WERI-Rb-1 (cell line): ENCODE results near the gene TUBB3.

Experiments used
- DNase-seq: peaks from one replicate; pipeline ENCODE4 v3.0.0-alpha.2; 2020
- H3K27ac ChIP-seq: fragments of 250-450 bp; sonication (Bioruptor Pico); 2 replicates; pipeline ENCODE4 v1.5.1; 2020; ENCODE audit warnings: mild to moderate bottlenecking, moderate library complexity
- H3K27me3 ChIP-seq: fragments of 250-450 bp; sonication (Bioruptor Pico); 2 replicates; pipeline ENCODE4 v1.5.1; 2021; ENCODE audit warnings: mild to moderate bottlenecking, low read depth, moderate library complexity; ENCODE audit not compliant: insufficient read depth, severe bottlenecking
- H3K36me3 ChIP-seq: fragments of 250-450 bp; sonication (Bioruptor Pico); 2 replicates; pipeline ENCODE4 v1.5.1; 2020; ENCODE audit warnings: mild to moderate bottlenecking, moderate library complexity
- H3K4me3 ChIP-seq: 2 replicates; pipeline ENCODE4 v1.5.1; 2011; ENCODE audit warnings: low read depth, mild to moderate bottlenecking, control low read depth, low read length
- H3K9me3 ChIP-seq: fragments of 250-450 bp; sonication (Bioruptor Pico); 2 replicates; pipeline ENCODE4 v1.5.1; 2021; ENCODE audit warnings: mild to moderate bottlenecking, moderate library complexity; ENCODE audit not compliant: severe bottlenecking
- CTCF ChIP-seq: IDR thresholded peaks from 2 replicates; pipeline ENCODE4 v1.5.1; 2011; ENCODE audit warnings: low read depth, mild to moderate bottlenecking, control low read depth, inconsistent platforms, low read length

Gene TUBB3

DNA sequence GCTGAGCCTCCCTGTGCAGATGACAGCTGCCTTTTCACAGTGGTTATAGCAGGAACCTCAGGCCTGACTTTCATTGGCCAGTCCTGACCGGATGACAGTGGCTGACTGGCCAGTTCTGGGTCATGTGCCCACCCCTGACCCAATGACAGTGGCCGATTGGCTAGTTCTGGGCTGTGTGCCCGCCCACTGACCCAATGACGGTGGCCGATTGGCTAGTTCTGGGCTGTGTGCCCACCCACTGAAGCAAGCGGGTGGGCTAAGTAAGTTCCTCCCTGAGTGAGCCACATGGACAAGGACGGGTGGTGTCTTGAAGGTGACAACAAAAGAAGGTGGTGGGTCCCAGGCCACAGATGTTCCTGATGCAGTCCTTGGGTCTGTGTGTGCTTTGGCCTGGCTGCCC lies 34.9 kb downstream of the TUBB3 start:
- H3K36me3 ChIP-seq: peaks cover 3% of the 10 kb centered on the region; the same call in 1 of the 2 replicates
- H3K27me3 ChIP-seq: no peaks in the 10 kb centered on the region
- no peak overlapping the region for H3K4me3 ChIP-seq
- no peaks in the 10 kb centered on the region for H3K9me3 ChIP-seq
- peak; percentile 29 for DNase-seq
- H3K27ac ChIP-seq: no peak overlapping the region
- no peak for TF ChIP-seq CTCF

- no peaks in the 10 kb centered on the region for H3K9me3 ChIP-seq
- no peak overlapping the region for H3K4me3 ChIP-seq
- H3K27ac ChIP-seq: no peak overlapping the region
- TF ChIP-seq CTCF: no peak
- peaks cover 3% of the 10 kb centered on the region; the same call in 1 of the 2 replicates for H3K36me3 ChIP-seq
- no peak for DNase-seq
- no peaks in the 10 kb centered on the region for H3K27me3 ChIP-seq
These were observed 35.5 kb downstream of the TUBB3 start for GRCh38 chr16:89958596-89958995.

GRCh38 chr16:89960966-89961365 lies 37.8 kb downstream of the TUBB3 start:
- no peak for TF ChIP-seq CTCF
- Histone ChIP-seq H3K27ac (no peak overlapping the region), H3K9me3 (no peaks in the 10 kb centered on the region), H3K36me3 (peaks cover 3% of the 10 kb centered on the region; the same call in 1 of the 2 replicates), H3K27me3 (no peaks in the 10 kb centered on the region), H3K4me3 (no peak overlapping the region)
- no peak for DNase-seq

GRCh38 chr16:89961920-89962319 lies 38.8 kb downstream of the TUBB3 start:
- TF ChIP-seq CTCF: no peak
- Histone ChIP-seq H3K36me3 (peaks cover 3% of the 10 kb centered on the region; the same call in 1 of the 2 replicates), H3K4me3 (no peak overlapping the region), H3K27ac (no peak overlapping the region), H3K27me3 (no peaks in the 10 kb centered on the region), H3K9me3 (no peaks in the 10 kb centered on the region)
- no peak for DNase-seq

- TF ChIP-seq CTCF: no peak
- Histone ChIP-seq H3K36me3 (peaks cover 3% of the 10 kb centered on the region; the same call in 1 of the 2 replicates), H3K27ac (no peak overlapping the region), H3K4me3 (no peak overlapping the region), H3K9me3 (no peaks in the 10 kb centered on the region), H3K27me3 (no peaks in the 10 kb centered on the region)
- DNase-seq: no peak
These were observed 39.8 kb downstream of the TUBB3 start for GRCh38 chr16:89962754-89963498.

DNA sequence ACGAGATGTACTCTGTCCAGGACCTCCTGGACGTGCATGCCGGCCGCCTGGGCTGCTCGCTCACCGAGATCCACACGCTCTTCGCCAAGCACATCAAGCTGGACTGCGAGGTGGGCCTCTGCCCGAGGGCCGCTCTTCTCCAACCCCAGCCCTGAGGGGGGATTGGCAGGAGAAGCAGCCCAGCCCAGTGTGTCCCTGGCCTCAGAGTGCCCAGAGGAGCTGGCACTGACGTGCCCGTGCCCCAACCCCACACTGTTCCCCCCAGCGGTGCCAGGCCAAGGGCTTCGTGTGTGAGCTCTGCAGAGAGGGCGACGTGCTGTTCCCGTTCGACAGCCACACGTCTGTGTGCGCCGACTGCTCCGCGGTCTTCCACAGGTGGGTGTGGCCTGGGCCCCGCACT lies 41.1 kb downstream of the TUBB3 start:
- Histone ChIP-seq H3K36me3 (no peaks in the 10 kb centered on the region), H3K27me3 (no peaks in the 10 kb centered on the region), H3K9me3 (no peaks in the 10 kb centered on the region), H3K4me3 (no peak overlapping the region), H3K27ac (no peak overlapping the region)
- DNase-seq: no peak
- TF ChIP-seq CTCF: no peak
